CD14-positive monocyte (primary cell): ENCODE results near the gene MEGF8. TPM values are rescaled to one million over a fixed set of nuclear protein-coding genes. Genes with fewer than 3 reads are reported as not detected.

Source experiments
- DNase-seq, 3 donors: peaks; one replicate each; pipeline ENCODE4 v3.0.0-alpha.2; 2011 to 2022
- H2AFZ ChIP-seq: 2 replicates; pipeline ENCODE4 v1.6.0; 2012; ENCODE audit warnings: mild to moderate bottlenecking, low read depth, low read length, inconsistent platforms; ENCODE audit not compliant: insufficient read depth, poor library complexity, severe bottlenecking
- H3K27ac ChIP-seq, 2 donors: 1 replicate in 1 of 2; 2 replicates in 1 of 2; pipeline ENCODE4 v1.5.1; 2012 to 2013; ENCODE audit warnings: low read length in 2 of 2, control low read depth in 1 of 2, inconsistent platforms in 1 of 2, low read depth in 1 of 2, mild to moderate bottlenecking in 1 of 2
- H3K27me3 ChIP-seq, 2 donors: one replicate each; pipeline versions ENCODE4 v1.6.0 to v1.6.1; 2011 to 2013; ENCODE audit warnings: low read length in 2 of 2; ENCODE audit not compliant: control insufficient read depth in 2 of 2, insufficient read depth in 2 of 2
- H3K36me3 ChIP-seq, 2 donors: replicated peaks in 1 of 2; 1 replicate in 1 of 2; 2 replicates in 1 of 2; pipeline versions ENCODE4 v1.5.1 to v1.6.1; 2012 to 2013; ENCODE audit warnings: low read length in 2 of 2, control low read depth in 1 of 2, inconsistent platforms in 1 of 2, mild to moderate bottlenecking in 1 of 2; ENCODE audit not compliant: insufficient read depth in 2 of 2, control insufficient read depth in 1 of 2
- H3K4me1 ChIP-seq, 2 donors: 1 replicate in 1 of 2; 2 replicates in 1 of 2; pipeline versions ENCODE4 v1.5.1 to v1.6.1; 2012 to 2013; ENCODE audit warnings: low read length in 2 of 2, control low read depth in 1 of 2, inconsistent platforms in 1 of 2, mild to moderate bottlenecking in 1 of 2, moderate library complexity in 1 of 2; ENCODE audit not compliant: insufficient read depth in 2 of 2, control insufficient read depth in 1 of 2
- H3K4me2 ChIP-seq: replicated peaks from 2 replicates; pipeline ENCODE3; 2012; ENCODE audit warnings: low read length, moderate library complexity, mild to moderate bottlenecking; ENCODE audit not compliant: poor library complexity, severe bottlenecking; ENCODE audit errors: extremely low read depth
- H3K4me3 ChIP-seq, 3 experiments: fragments of 200-600 bp in 1 of 3; sonication (generic) in 1 of 3; replicated peaks in 1 of 3; 1 replicate in 2 of 3; 2 replicates in 1 of 3; pipeline ENCODE4 v1.5.1; 2011 to 2013; ENCODE audit warnings: low read length in 3 of 3, mild to moderate bottlenecking in 3 of 3, control low read depth in 2 of 3, low read depth in 2 of 3, inconsistent platforms in 1 of 3, moderate library complexity in 1 of 3
- H3K79me2 ChIP-seq: 2 replicates; pipeline ENCODE4 v1.6.0; 2012; ENCODE audit warnings: mild to moderate bottlenecking, control low read depth, inconsistent platforms, low read length, moderate library complexity; ENCODE audit not compliant: insufficient read depth
- H3K9ac ChIP-seq: 2 replicates; pipeline ENCODE4 v1.6.0; 2017; ENCODE audit warnings: low read length, mild to moderate bottlenecking; ENCODE audit not compliant: insufficient read depth, poor library complexity, severe bottlenecking
- H3K9me3 ChIP-seq, 2 donors: replicated peaks in 1 of 2; 1 replicate in 1 of 2; 2 replicates in 1 of 2; pipeline versions ENCODE4 v1.5.1 to v1.6.1; 2012 to 2013; ENCODE audit warnings: low read length in 2 of 2, control low read depth in 1 of 2; ENCODE audit not compliant: control insufficient read depth in 1 of 2, insufficient read depth in 1 of 2
- H4K20me1 ChIP-seq: 2 replicates; pipeline ENCODE4 v1.6.0; 2012; ENCODE audit warnings: mild to moderate bottlenecking, low read length, control low read depth, moderate library complexity; ENCODE audit not compliant: insufficient read depth
- H3K27ac Mint-ChIP-seq, 7 donors: one replicate each; pipeline ENCODE4 v1.8.0; 2020; ENCODE audit warnings: mild to moderate bottlenecking in 7 of 7, mixed read lengths in 7 of 7, moderate library complexity in 6 of 7, inconsistent platforms in 2 of 7
- H3K27me3 Mint-ChIP-seq, 3 donors: one replicate each; pipeline ENCODE4 v1.8.0; 2021 to 2022; ENCODE audit warnings: low read depth in 3 of 3, mild to moderate bottlenecking in 3 of 3, mixed read lengths in 3 of 3, moderate library complexity in 3 of 3, inconsistent platforms in 1 of 3
- H3K36me3 Mint-ChIP-seq, 2 donors: one replicate each; pipeline ENCODE4 v1.8.0; 2020; ENCODE audit warnings: mixed read lengths in 2 of 2, inconsistent platforms in 1 of 2, mild to moderate bottlenecking in 1 of 2
- H3K4me1 Mint-ChIP-seq: one replicate; pipeline ENCODE4 v1.8.0; 2020; ENCODE audit warnings: mild to moderate bottlenecking, mixed read lengths
- H3K4me3 Mint-ChIP-seq, 2 donors: one replicate each; pipeline ENCODE4 v1.8.0; 2020; ENCODE audit warnings: mild to moderate bottlenecking in 2 of 2, mixed read lengths in 2 of 2, moderate library complexity in 1 of 2
- H3K9me3 Mint-ChIP-seq, 7 donors: one replicate each; pipeline ENCODE4 v1.8.0; 2020 to 2022; ENCODE audit warnings: mixed read lengths in 7 of 7, mild to moderate bottlenecking in 6 of 7, moderate library complexity in 6 of 7, inconsistent platforms in 2 of 7
- CTCF ChIP-seq: fragments of 200-600 bp; IDR thresholded peaks from one replicate; pipeline ENCODE4 v1.8.0; 2022; ENCODE audit warnings: antibody characterized with exemption, mild to moderate bottlenecking
- WGBS: methylation state at CpG from one replicate; pipeline ENCODE4 v1.1.5; 2013; ENCODE audit warnings: missing lambda C conversion rate; ENCODE audit not compliant: insufficient coverage; 5-methylcytosine and 5-hydroxymethylcytosine counted together
- intact Hi-C, 2 donors: fragments of 100-400 bp; cut with micrococcal nuclease; formaldehyde crosslinking; loops; one replicate each; pipeline versions ENCODE4 v1.15.0 to v1.15.1; 2023
- polyA plus RNA-seq, 3 donors: library from polyadenylated mRNA; depleted of rRNA in 1 of 3; unstranded in 2 of 3; stranded (reverse) in 1 of 3; fragments of 300-500 nt in 2 of 3; fragments of >200 nt in 1 of 3; fragmentation: Illumina TruSeq in 2 of 3; gene quantifications; 1 replicate in 2 of 3; 2 replicates in 1 of 3; pipeline ENCODE4 v1.2.3, GENCODE V29; 2012 to 2021

The MEGF8 gene
- polyA plus RNA-seq, 3 donors = 0.15 to 2.7 (median 0.27) TPM

GRCh38 chr19:42424345-42424707 is 98.9 kb downstream of the MEGF8 start:
- H3K4me3 Mint-ChIP-seq = peak overlapping the region in 1 of 2 donors; percentile 92
- no peak for TF ChIP-seq CTCF
- Histone ChIP-seq H4K20me1 (no peaks in the 10 kb centered on the region), H3K27ac (no peak overlapping the region), H3K4me3 (peak overlapping the region in 1 of 3 experiments; percentile 74), H2AFZ (peak overlapping the region; percentile 81), H3K9ac (no peak overlapping the region), H3K4me2 (peak overlapping the region; percentile 81), H3K36me3 (no peaks in the 10 kb centered on the region), H3K27me3 (peaks cover 0 to 34% of the 10 kb centered on the region in 2 donors), H3K9me3 (no peaks in the 10 kb centered on the region), H3K4me1 (peaks cover 23 to 37% of the 10 kb centered on the region in 2 donors), H3K79me2 (no peaks in the 10 kb centered on the region)
- peaks cover 38% of the 10 kb centered on the region for H3K4me1 Mint-ChIP-seq
- peaks cover 0 to 17% (median 6%) of the 10 kb centered on the region in 7 donors for H3K9me3 Mint-ChIP-seq
- no peak overlapping the region for H3K27ac Mint-ChIP-seq
- no peak for DNase-seq
- peaks cover 0 to 2% of the 10 kb centered on the region in 2 donors for H3K36me3 Mint-ChIP-seq
- intact Hi-C loops = no loop called here
- peaks cover 39 to 56% (median 45%) of the 10 kb centered on the region in 3 donors for H3K27me3 Mint-ChIP-seq
- 81% methylated on average over 14 of the region's 15 CpGs for WGBS

DNA sequence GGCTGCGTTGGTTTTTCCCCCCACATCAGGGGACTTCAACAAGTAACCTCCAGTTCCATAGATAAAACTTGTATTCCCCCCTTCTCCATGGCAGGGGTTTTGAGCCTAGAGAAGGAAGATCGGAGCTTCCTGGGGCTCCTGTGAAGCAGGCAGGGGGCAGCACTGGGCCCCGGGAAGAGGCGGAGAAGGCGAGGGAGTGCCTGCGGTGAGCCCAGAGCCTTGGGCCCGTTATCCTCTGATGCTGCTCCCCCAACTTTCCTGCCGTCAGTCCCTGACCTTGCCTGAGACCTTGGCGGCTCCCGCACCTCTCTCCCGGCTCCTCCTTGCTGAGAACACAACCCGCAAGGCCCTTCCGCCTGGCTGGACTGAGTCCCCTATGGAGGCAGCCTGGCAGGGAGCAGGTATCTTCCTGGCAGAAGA is 99.3 kb downstream of the MEGF8 start:
- H3K4me3 ChIP-seq = no peak overlapping the region
- no peak for DNase-seq
- H3K4me1 ChIP-seq = peaks cover 23 to 37% of the 10 kb centered on the region in 2 donors
- Mint-ChIP-seq H3K36me3 (peaks cover 0 to 2% of the 10 kb centered on the region in 2 donors), H3K4me1 (peaks cover 38% of the 10 kb centered on the region), H3K4me3 (peak overlapping the region in 1 of 2 donors; percentile 92), H3K9me3 (peaks cover 0 to 17% (median 6%) of the 10 kb centered on the region in 7 donors), H3K27me3 (peaks cover 39 to 54% (median 44%) of the 10 kb centered on the region in 3 donors), H3K27ac (no peak overlapping the region)
- H3K27me3 ChIP-seq = peaks cover 0 to 34% of the 10 kb centered on the region in 2 donors
- H3K36me3 ChIP-seq = no peaks in the 10 kb centered on the region
- WGBS = 95% methylated on average over 11 of the region's 13 CpGs
- no peak overlapping the region for H3K27ac ChIP-seq
- intact Hi-C loops = no loop called here
- H2AFZ ChIP-seq = no peak overlapping the region
- no peaks in the 10 kb centered on the region for H3K79me2 ChIP-seq
- H3K4me2 ChIP-seq = no peak overlapping the region
- no peak overlapping the region for H3K9ac ChIP-seq
- no peaks in the 10 kb centered on the region for H3K9me3 ChIP-seq
- TF ChIP-seq CTCF = no peak
- H4K20me1 ChIP-seq = no peaks in the 10 kb centered on the region
